ENCODE measurements around the gene TGM1.

TGM1 gene

DNA sequence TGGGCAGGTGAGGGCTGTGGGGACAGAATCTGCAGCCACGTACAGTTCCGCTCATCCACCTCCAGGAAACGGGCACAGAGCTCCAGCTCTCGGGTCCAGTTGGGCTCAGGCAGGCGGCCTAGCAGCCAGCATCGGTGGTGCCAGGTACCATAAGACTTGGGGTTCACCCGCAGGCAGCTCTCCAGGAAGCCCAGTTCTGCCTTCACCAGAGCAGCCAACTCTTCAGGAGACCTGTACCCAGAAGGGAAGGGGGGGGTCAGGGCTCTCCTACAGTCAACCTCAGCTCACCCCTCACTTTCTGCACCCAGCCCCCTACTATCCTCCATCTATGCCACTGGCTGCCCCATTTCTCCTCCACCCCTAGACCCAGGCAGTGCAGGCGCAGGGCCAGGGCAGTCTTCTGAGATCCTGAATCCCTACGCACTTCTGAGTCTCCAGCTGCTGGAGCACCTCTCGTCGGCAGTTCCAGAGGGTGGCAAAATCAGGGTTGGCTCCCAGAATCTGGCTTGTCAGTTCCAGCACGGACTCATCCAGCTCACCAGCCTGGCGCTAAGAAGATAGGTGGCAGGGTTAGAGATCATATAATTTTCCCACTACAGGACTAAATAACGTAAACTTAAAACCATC lies 7.0 kb upstream of the TGM1 start:
- DNase-seq: no peak

- no peak for DNase-seq
These were observed 6.4 kb upstream of the TGM1 start for GRCh38 chr14:24269368-24269767.

DNA sequence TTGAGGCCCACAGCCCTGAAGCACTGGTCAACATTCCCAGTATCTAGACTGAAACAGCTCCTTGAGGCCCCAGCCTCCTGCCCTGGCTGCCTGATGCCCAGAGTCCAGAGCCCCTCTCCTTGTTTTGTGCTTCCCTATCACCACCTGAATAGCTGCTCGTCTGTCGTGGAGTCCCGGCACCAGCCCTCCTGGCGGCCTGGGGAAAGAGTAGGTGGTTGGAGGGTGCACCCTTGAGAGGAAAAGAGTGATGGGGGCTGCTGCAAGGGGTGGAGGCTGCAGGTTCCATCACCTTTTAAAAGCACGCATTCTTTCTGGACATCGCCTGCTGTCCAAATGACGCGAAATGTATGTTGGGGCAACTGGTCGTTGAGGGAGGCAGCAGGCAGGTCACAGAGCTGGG lies 5.2 kb upstream of the TGM1 start:
- no peak for DNase-seq

DNA sequence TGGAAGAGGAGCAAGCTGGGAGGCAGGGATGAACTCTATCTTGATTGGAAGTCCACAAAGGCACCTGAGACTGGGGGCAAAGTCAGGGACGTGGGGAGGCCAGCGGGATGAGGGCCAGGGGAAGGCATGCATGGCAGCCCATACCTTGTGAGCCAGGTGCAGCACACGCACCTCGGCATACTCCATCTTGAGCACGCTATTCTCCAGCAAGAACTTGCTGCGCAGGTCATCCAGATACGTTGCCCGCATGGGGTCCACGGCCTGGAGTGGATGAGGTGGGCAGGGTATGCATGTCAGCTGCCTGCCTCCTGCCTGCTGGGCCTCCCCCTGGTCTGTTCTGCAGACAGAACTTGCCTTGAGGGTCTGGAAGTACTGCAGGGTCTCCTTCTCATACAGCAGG lies 4.5 kb upstream of the TGM1 start:
- no peak for DNase-seq

DNA sequence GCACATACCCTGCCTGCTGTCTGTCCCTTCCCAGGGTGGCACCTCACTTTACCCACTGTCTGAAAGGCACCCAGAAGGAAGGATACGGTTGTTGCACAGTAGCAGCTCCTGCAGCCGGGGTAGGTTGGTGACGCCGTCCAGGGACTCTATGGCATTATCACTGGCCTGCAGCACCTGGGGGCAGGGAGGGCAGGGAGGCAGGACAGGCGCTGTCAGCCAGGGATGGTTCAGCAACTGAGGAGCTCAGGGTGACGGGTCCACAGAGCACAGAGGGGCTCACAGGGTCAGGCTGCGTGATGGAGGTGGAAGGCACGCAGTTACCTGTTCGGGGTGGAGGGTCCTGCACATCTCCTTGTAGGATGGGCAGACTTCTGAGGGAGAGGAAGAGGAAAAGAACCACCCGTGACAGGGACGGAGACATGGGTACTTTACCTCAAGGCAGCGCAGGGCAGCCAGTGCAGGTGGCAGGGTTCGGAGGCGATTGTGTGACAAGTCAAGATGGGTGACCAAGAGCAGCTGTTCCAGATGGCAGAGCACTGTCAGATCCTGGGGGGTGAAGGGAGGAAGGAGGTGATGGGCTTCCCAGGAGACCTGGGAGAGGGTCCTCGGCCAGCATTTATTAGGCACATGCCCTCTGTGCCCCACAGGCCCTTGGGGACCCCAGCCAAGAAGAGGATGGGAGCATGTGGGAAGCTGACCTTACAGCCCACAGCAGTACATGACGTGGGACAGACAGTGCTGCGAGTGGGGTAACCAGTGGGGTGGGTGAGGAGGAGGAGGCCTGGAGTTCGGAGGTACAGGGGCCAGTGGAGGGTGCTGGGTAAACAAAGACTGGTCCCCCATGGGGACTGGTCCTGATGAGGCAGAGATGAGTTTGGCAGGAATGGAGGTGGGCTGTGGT lies 3.6 kb upstream of the TGM1 start:
- no peak for DNase-seq

DNA sequence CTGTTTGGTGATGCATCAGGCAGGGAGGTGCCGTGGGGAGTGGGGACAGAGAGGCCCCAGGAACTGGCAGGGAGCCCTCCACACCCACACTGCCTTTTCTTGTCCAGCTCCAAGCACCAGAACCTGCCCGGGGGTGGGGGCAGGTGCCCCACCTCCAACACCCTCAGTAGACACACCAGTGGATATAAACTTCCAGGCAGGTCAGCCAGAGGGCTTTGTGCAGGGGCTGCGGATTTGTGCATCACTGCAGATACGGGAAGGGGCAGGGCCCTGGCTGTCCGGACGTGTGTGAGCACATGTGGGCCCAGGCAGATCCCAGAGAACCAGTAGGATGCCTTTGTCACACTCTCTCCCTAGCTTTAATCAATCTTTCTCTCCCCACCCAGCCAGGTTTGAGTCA lies 1.3 kb upstream of the TGM1 start:
- DNase-seq: no peak

GRCh38 chr14:24263848-24264247 lies 871 bp upstream of the TGM1 start:
- no peak for DNase-seq

GRCh38 chr14:24261969-24262327 lies 1.0 kb downstream of the TGM1 start:
- DNase-seq: no peak

DNA sequence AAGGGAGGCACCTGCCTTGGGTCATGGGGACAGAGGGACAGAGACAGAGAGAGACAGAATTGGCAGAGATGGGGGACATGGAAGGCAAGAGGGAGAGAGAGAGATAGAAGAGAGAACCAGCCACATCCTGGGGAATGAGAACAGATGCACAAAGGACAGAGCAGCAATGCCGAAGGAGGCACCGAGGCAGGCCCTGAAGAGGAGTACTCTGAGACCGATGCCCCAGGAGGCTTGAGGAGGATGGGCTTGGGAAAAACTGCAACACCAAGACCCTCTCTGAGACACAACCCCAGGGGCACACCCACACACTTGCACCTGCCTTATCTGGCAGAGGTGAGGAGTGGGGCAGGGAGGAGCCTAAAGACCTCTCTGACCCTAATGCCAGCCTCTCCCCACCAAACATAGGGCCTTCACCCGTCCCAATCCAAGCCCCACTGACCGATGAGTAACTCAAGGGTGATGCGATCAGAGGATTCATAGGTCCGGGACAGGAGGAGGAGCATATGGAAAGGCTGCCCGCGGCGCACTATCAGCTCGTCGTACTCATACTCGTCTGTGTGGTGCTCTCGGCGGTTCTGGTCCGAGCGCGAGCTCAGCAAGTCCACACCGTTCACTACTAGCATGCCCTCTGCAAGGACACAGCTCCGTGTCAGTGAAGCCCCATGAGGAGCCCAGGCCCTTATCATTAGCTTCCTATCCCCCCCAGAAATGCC lies 1.6 kb downstream of the TGM1 start:
- no peak for DNase-seq

- DNase-seq: no peak
These were observed 2.2 kb downstream of the TGM1 start for GRCh38 chr14:24260780-24261157.

- no peak for DNase-seq
These were observed 2.8 kb downstream of the TGM1 start for GRCh38 chr14:24260026-24260779.

DNA sequence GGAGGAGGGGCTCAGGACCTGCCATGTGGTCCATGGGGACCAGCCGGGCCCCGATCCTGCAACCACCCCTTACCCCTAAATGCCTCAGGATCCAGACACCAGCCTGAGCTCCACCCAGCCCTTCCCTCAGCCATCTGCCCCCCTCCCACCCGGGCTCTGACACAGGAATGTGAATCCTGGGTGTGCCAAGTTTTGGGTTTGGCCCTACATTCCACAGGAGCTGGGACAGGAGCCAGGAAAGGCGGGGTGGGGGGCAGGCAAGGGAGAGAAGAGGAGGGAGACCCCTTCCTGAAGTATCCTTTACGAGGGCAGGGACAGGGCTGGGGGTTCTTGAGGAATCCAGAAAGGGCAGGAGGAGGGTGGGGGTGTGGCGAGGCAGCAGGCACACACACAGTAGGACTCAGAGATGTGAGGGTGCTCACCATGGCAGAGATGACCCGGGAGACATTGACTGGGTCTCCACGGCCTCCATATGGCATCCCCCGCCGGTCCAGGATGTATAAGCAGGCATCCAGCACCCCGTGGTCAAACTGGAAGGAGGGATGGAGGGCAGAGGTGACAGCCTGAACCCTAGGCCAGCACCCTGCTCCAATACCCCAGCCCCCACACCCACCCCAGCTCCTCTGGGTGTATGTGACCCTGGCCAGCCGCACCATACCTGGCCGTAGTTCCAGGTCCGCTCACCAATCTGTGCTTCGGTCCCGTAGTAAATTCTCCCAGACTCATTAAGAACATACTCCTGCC lies 3.5 kb downstream of the TGM1 start:
- no peak for DNase-seq

DNA sequence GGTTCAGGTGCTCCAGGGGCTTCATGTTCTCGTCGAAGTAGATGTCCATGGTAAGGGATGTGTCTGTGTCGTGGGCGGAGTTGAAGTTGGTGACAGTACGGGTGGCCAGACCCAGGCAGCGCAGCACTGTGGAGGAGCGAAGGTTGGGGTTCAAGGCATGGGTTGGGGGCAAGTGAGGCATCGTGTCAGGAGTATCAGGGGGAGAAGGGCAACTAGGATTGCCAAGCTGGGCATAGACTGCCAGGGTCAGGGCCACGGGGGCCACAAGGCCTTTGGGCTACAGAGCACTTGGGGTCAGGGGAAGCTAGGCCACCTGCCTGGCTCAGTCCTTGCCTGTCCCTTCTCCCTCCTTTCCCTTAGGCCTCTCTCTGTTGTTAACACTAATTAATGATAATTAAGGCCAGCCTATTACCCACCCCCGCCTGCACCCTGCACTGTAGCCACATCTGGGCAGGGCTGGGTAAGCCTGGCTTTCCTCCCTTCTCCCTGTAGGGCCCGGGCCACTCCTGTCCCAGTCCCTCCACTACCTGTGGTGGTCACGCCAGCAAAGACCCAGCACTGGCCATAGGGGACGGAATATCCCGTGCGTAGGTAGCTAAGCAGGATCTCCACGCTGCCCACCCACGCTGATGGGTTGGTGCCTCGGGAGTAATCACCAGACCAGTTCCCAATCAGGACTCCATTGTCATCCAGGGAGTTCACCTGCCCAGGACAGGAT lies 4.3 kb downstream of the TGM1 start:
- no peak for DNase-seq

- no peak for DNase-seq
These were observed 4.9 kb downstream of the TGM1 start for GRCh38 chr14:24258119-24258518.

DNA sequence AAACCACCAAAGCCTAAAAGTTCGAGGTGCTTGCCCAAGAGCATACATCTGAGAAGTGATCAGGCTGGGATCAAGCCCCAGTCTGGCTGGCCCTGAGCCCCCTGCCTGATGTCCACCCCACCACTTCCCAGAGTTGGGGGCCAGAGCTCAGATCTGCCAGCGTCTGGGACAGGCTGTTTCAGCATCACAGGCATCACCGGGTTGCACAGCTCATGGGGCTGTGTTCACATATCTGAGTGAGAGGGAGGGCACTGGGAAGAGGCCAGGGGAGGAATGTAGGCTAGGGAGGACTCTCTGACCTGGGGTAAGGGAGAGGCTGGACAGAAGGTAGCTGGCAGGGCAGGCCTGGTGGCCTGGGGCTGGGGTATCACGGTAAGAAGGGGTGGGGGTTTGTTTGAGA lies 6.0 kb downstream of the TGM1 start:
- DNase-seq: no peak

- no peak for DNase-seq
These were observed 6.9 kb downstream of the TGM1 start for GRCh38 chr14:24255931-24256711.

GRCh38 chr14:24255438-24255837 lies 7.5 kb downstream of the TGM1 start:
- no peak for DNase-seq

GRCh38 chr14:24254630-24255392 lies 8.2 kb downstream of the TGM1 start:
- no peak for DNase-seq

DNA sequence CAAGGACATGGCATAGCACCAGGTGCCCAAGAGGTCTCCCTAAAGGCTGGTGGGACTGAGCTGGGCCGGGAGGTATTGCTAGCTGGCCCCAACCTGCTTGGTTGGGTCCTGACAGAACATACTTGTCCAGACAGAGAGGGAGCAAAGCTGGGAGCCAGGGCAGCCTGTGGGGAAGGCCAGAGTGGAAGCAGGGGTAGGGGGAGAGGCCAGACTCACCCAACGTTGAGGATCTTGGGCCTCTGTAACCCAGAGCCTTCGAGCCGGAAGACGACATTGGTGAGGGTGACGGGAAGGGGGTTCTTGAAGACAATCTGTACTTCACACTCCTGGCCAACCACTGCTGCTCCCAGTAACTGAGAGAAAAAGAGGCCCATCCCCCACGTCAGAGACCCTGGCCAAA lies 9.0 kb downstream of the TGM1 start:
- DNase-seq: no peak

Measured in stimulated activated CD8-positive, alpha-beta memory T cell treated with anti-CD3 and anti-CD28 coated beads, Interleukin-4, amount 100 ng/mL, for 48 hours (primary cell).